HEK293 (cell line): ENCODE results near the gene KLHL5.

Source experiments
- CTCF ChIA-PET: fragments of 350-600 bp; formaldehyde crosslinking; extraction: SDS; loops from one replicate; lab custom pipeline; 2021; ENCODE audit warnings: antibody characterized with exemption; lab: Yijun Ruan, JAX
- POLR2A ChIA-PET: fragments of 300-600 bp; formaldehyde crosslinking; extraction: SDS; loops from one replicate; lab custom pipeline; 2020; ENCODE audit warnings: antibody characterized with exemption, inconsistent platforms; lab: Yijun Ruan, JAX
- H3K27ac ChIP-seq: fragments of 200-500 bp; sonication (Bioruptor generic); 2 replicates; pipeline ENCODE4 v1.5.1; 2014; ENCODE audit warnings: low read depth, low read length, control low read depth, inconsistent platforms; ENCODE audit errors: extremely low read depth
- H3K36me3 ChIP-seq, 2 experiments: fragments of 200-500 bp in 1 of 2; sonication (Bioruptor generic) in 1 of 2; 1 replicate in 1 of 2; 2 replicates in 1 of 2; pipeline ENCODE4 v1.5.1; 2014 to 2017; ENCODE audit warnings: inconsistent platforms in 2 of 2, low read length in 2 of 2; ENCODE audit not compliant: control insufficient read depth in 2 of 2, insufficient read depth in 1 of 2
- H3K4me1 ChIP-seq: fragments of 200-500 bp; sonication (Bioruptor generic); 2 replicates; pipeline ENCODE4 v1.5.1; 2014; ENCODE audit warnings: mild to moderate bottlenecking, low read length, inconsistent platforms; ENCODE audit not compliant: control insufficient read depth, insufficient read depth
- H3K4me3 ChIP-seq: 2 replicates; pipeline ENCODE4 v1.5.1; 2011; ENCODE audit warnings: low read depth, mild to moderate bottlenecking, control low read depth, low read length, moderate library complexity
- H3K9me3 ChIP-seq: fragments of 200-500 bp; sonication (Bioruptor generic); 2 replicates; pipeline ENCODE4 v1.5.1; 2014; ENCODE audit warnings: low read depth, low read length, inconsistent platforms; ENCODE audit not compliant: control insufficient read depth, insufficient read depth
- INSM2 ChIP-seq: fragments of 450-650 bp; formaldehyde crosslinking; IDR thresholded peaks from 2 replicates; pipeline ENCODE4 v1.5.1; 2016; ENCODE audit warnings: missing biosample characterization, missing genetic modification characterization
- PRDM6 ChIP-seq: fragments of 450-650 bp; formaldehyde crosslinking; IDR thresholded peaks from 2 replicates; pipeline ENCODE4 v1.5.1; 2017; ENCODE audit warnings: missing biosample characterization, missing genetic modification characterization
- REST ChIP-seq: fragments of 450-650 bp; formaldehyde crosslinking; IDR thresholded peaks from 2 replicates; pipeline ENCODE4 v1.5.1; 2016; ENCODE audit warnings: missing biosample characterization, missing genetic modification characterization
- SALL2 ChIP-seq: fragments of 450-650 bp; formaldehyde crosslinking; IDR thresholded peaks from 2 replicates; pipeline ENCODE4 v1.5.0; 2017; ENCODE audit warnings: missing biosample characterization, mild to moderate bottlenecking, missing genetic modification characterization, borderline replicate concordance
- WT1 ChIP-seq: fragments of 450-650 bp; formaldehyde crosslinking; IDR thresholded peaks from 2 replicates; pipeline ENCODE4 v1.5.1; 2016; ENCODE audit warnings: missing biosample characterization, missing genetic modification characterization
- ZNF121 ChIP-seq: fragments of 450-650 bp; formaldehyde crosslinking; IDR thresholded peaks from 2 replicates; pipeline ENCODE4 v1.5.1; 2016; ENCODE audit warnings: missing biosample characterization, missing genetic modification characterization
- ZNF174 ChIP-seq: fragments of 450-650 bp; formaldehyde crosslinking; IDR thresholded peaks from 2 replicates; pipeline ENCODE4 v1.5.0; 2017; ENCODE audit warnings: missing biosample characterization, mild to moderate bottlenecking, missing genetic modification characterization
- ZNF223 ChIP-seq: fragments of 450-650 bp; formaldehyde crosslinking; IDR thresholded peaks from 2 replicates; pipeline ENCODE4 v1.5.1; 2016; ENCODE audit warnings: missing biosample characterization, missing genetic modification characterization
- ZNF391 ChIP-seq: fragments of 450-650 bp; formaldehyde crosslinking; IDR thresholded peaks from 2 replicates; pipeline ENCODE4 v1.5.1; 2016; ENCODE audit warnings: low read depth, missing biosample characterization, missing genetic modification characterization, borderline replicate concordance
- ZNF404 ChIP-seq: fragments of 450-650 bp; formaldehyde crosslinking; IDR thresholded peaks from 2 replicates; pipeline ENCODE4 v1.5.1; 2017; ENCODE audit warnings: missing biosample characterization, missing genetic modification characterization
- ZNF501 ChIP-seq: fragments of 450-650 bp; formaldehyde crosslinking; IDR thresholded peaks from 2 replicates; pipeline ENCODE4 v1.5.1; 2016; ENCODE audit warnings: missing biosample characterization, missing genetic modification characterization
- ZNF560 ChIP-seq: fragments of 450-650 bp; formaldehyde crosslinking; IDR thresholded peaks from 2 replicates; pipeline ENCODE4 v1.5.1; 2017; ENCODE audit warnings: missing biosample characterization, missing genetic modification characterization, borderline replicate concordance
- ZNF585B ChIP-seq: fragments of 450-650 bp; formaldehyde crosslinking; IDR thresholded peaks from 2 replicates; pipeline ENCODE4 v1.5.1; 2016; ENCODE audit warnings: missing biosample characterization, missing genetic modification characterization
- ZNF623 ChIP-seq: fragments of 450-650 bp; formaldehyde crosslinking; IDR thresholded peaks from 2 replicates; pipeline ENCODE4 v1.5.1; 2016; ENCODE audit warnings: missing biosample characterization, missing genetic modification characterization
- ZNF677 ChIP-seq: fragments of 450-650 bp; IDR thresholded peaks from 2 replicates; pipeline ENCODE4 v1.5.0; 2018; ENCODE audit warnings: missing biosample characterization, mild to moderate bottlenecking, missing genetic modification characterization, moderate library complexity
- ZNF701 ChIP-seq: fragments of 450-650 bp; formaldehyde crosslinking; IDR thresholded peaks from 2 replicates; pipeline ENCODE4 v1.5.1; 2016; ENCODE audit warnings: missing biosample characterization, missing genetic modification characterization
- ZNF776 ChIP-seq: fragments of 450-650 bp; formaldehyde crosslinking; IDR thresholded peaks from 2 replicates; pipeline ENCODE4 v1.5.0; 2017; ENCODE audit warnings: missing biosample characterization, missing genetic modification characterization, borderline replicate concordance
- ZSCAN16 ChIP-seq: fragments of 450-650 bp; formaldehyde crosslinking; IDR thresholded peaks from 2 replicates; pipeline ENCODE4 v1.5.1; 2016; ENCODE audit warnings: missing biosample characterization, missing genetic modification characterization
- ZSCAN4 ChIP-seq: fragments of 450-650 bp; formaldehyde crosslinking; IDR thresholded peaks from 2 replicates; pipeline ENCODE4 v1.5.1; 2017; ENCODE audit warnings: missing biosample characterization, missing genetic modification characterization

Gene KLHL5

GRCh38 chr4:39103291-39103690, 41.3 kb downstream of the KLHL5 start (continued):
- no peak for TF ChIP-seq INSM2 (tag by site-specific recombination)
- TF ChIP-seq ZNF677 (tag by site-specific recombination), result no peak
- TF ChIP-seq ZNF560 (tag by site-specific recombination), result no peak
- TF ChIP-seq REST, result no peak
- TF ChIP-seq ZNF121, result no peak
- TF ChIP-seq ZSCAN16, result no peak
- TF ChIP-seq, all 188 proteins: peak for 0

GRCh38 chr4:39104255-39104654, 42.2 kb downstream of the KLHL5 start:
- POLR2A ChIA-PET, result interaction anchor here (1.3 kb wide), 1 partner anchor 58 kb away, joined by 8 read pairs; no protein-coding TSS in a partner anchor

GRCh38 chr4:39106011-39106410, 44.0 kb downstream of the KLHL5 start:
- Histone ChIP-seq H3K36me3 (peaks cover 0 to 20% of the 10 kb centered on the region in 2 experiments; a peak in 2 of 3 replicates), H3K4me1 (no peaks in the 10 kb centered on the region), H3K27ac (no peak overlapping the region), H3K9me3 (no peaks in the 10 kb centered on the region), H3K4me3 (no peak overlapping the region)
- ChIA-PET POLR2A (no interaction called here), CTCF (no interaction called here)
- TF ChIP-seq ZNF560 (tag by site-specific recombination) (no peak), ZNF623 (tag by site-specific recombination) (peak; percentile 94)

More at GRCh38 chr4:39104255-39104654, 42.2 kb downstream of the KLHL5 start:
- TF ChIP-seq ZNF701 (tag by site-specific recombination), result no peak
- TF ChIP-seq PRDM6 (tag by site-specific recombination), result peak; percentile 41; the same call in 1 of the 2 replicates
- TF ChIP-seq, all 188 proteins: peak for 1
- CTCF ChIA-PET, result interaction anchor here (0.7 kb wide), 1 partner anchor 247 kb away, joined by 8 read pairs; no protein-coding TSS in a partner anchor
- Histone ChIP-seq H3K36me3 (peaks cover 0 to 20% of the 10 kb centered on the region in 2 experiments; a peak in 2 of 3 replicates), H3K9me3 (no peaks in the 10 kb centered on the region), H3K4me1 (no peaks in the 10 kb centered on the region), H3K27ac (no peak overlapping the region), H3K4me3 (no peak overlapping the region)

- POLR2A ChIA-PET, result no interaction called here
- H3K4me1 ChIP-seq, result no peaks in the 10 kb centered on the region
- H3K4me3 ChIP-seq, result no peak overlapping the region
- H3K9me3 ChIP-seq, result no peaks in the 10 kb centered on the region
- H3K36me3 ChIP-seq, result peaks cover 0 to 28% of the 10 kb centered on the region in 2 experiments; a peak in 1 of 3 replicates
- CTCF ChIA-PET, result interaction anchor here (0.6 kb wide), 1 partner anchor 683 kb away, joined by 3 read pairs; no protein-coding TSS in a partner anchor
- H3K27ac ChIP-seq, result no peak overlapping the region
- no peak for TF ChIP-seq ZNF223 (tag by site-specific recombination)
- TF ChIP-seq ZNF391 (tag by site-specific recombination), result no peak
- TF ChIP-seq ZNF501, result no peak
- no peak for TF ChIP-seq ZNF174 (tag by site-specific recombination)
- no peak for TF ChIP-seq SALL2 (tag by site-specific recombination)
- TF ChIP-seq ZNF585B, result no peak
- no peak for TF ChIP-seq ZSCAN4 (tag by site-specific recombination)
- no peak for TF ChIP-seq ZNF776 (tag by site-specific recombination)
- TF ChIP-seq ZNF404 (tag by site-specific recombination), result no peak
- TF ChIP-seq WT1, result no peak
- TF ChIP-seq ZNF560 (tag by site-specific recombination), result no peak
Measured at GRCh38 chr4:39114436-39114835, 52.4 kb downstream of the KLHL5 start.
